SK-N-SH (cell line): ENCODE data around the gene ASB18.

ENCODE experiments used
- POLR2AphosphoS5 ChIP-seq: IDR thresholded peaks from 2 replicates; pipeline ENCODE4 v1.6.1; 2012; ENCODE audit warnings: low read depth, low read length
- RCOR1 ChIP-seq: fragments of 150-350 bp; IDR thresholded peaks from 2 replicates; pipeline ENCODE4 v1.6.1; 2017; ENCODE audit warnings: antibody characterized with exemption, low read length
- RFX5 ChIP-seq: IDR thresholded peaks from 2 replicates; pipeline ENCODE4 v1.6.1; 2012; ENCODE audit warnings: mild to moderate bottlenecking, improper control_type of control experiment, low read length
- SMC3 ChIP-seq: IDR thresholded peaks from 2 replicates; pipeline ENCODE4 v1.6.1; 2012; ENCODE audit warnings: low read depth, low read length, improper control_type of control experiment
- TCF12 ChIP-seq: IDR thresholded peaks from 2 replicates; pipeline ENCODE4 v1.4.0; 2012
- TF ChIP-seq, protein P1 (sequence below): IDR thresholded peaks from 2 replicates; pipeline ENCODE4 v1.4.0; 2012; ENCODE audit warnings: low read depth
- TF ChIP-seq, protein P2 (sequence below): fragments of 200-600 bp; sonication (generic); IDR thresholded peaks from 2 replicates; pipeline ENCODE4 v1.6.1; 2017; ENCODE audit warnings: antibody characterized with exemption, mild to moderate bottlenecking, moderate library complexity
- TF ChIP-seq, protein P3 (sequence below): IDR thresholded peaks from 2 replicates; pipeline ENCODE4 v1.6.1; 2012; ENCODE audit warnings: mild to moderate bottlenecking, low read depth, low read length, moderate library complexity
- TF ChIP-seq, protein P4 (sequence below): fragments of 150-350 bp; IDR thresholded peaks from 2 replicates; pipeline ENCODE4 v1.6.1; 2017; ENCODE audit warnings: antibody characterized with exemption, low read length, low read depth, borderline replicate concordance

DNA sequence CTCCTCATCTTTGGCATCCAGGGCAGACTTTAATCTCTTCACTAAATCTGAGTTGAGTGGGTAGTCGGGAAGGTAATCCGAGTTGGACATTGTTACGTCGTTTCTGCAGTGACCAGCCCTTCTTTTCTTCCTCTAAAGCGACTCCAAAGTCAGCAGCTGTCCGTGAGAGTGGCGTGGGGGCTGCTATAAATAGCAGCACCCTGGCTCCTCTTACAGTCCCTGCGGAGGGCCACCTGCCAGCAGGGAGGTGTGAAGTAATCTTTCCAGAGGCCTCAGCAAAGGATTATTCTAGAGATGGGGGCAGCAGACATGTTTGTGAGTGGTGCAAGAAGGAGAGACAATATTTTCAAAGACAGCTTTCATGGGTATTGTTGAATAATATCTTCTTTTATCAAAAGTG is at the start of gene ASB18:
- TF ChIP-seq RFX5 (no peak), SMC3 (no peak), POLR2AphosphoS5 (no peak), TCF12 (no peak), RCOR1 (no peak)
- TF ChIP-seq, protein P1, sequence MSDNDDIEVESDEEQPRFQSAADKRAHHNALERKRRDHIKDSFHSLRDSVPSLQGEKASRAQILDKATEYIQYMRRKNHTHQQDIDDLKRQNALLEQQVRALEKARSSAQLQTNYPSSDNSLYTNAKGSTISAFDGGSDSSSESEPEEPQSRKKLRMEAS = no peak
- TF ChIP-seq, protein P2, sequence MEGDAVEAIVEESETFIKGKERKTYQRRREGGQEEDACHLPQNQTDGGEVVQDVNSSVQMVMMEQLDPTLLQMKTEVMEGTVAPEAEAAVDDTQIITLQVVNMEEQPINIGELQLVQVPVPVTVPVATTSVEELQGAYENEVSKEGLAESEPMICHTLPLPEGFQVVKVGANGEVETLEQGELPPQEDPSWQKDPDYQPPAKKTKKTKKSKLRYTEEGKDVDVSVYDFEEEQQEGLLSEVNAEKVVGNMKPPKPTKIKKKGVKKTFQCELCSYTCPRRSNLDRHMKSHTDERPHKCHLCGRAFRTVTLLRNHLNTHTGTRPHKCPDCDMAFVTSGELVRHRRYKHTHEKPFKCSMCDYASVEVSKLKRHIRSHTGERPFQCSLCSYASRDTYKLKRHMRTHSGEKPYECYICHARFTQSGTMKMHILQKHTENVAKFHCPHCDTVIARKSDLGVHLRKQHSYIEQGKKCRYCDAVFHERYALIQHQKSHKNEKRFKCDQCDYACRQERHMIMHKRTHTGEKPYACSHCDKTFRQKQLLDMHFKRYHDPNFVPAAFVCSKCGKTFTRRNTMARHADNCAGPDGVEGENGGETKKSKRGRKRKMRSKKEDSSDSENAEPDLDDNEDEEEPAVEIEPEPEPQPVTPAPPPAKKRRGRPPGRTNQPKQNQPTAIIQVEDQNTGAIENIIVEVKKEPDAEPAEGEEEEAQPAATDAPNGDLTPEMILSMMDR = no peak
- TF ChIP-seq, protein P3, sequence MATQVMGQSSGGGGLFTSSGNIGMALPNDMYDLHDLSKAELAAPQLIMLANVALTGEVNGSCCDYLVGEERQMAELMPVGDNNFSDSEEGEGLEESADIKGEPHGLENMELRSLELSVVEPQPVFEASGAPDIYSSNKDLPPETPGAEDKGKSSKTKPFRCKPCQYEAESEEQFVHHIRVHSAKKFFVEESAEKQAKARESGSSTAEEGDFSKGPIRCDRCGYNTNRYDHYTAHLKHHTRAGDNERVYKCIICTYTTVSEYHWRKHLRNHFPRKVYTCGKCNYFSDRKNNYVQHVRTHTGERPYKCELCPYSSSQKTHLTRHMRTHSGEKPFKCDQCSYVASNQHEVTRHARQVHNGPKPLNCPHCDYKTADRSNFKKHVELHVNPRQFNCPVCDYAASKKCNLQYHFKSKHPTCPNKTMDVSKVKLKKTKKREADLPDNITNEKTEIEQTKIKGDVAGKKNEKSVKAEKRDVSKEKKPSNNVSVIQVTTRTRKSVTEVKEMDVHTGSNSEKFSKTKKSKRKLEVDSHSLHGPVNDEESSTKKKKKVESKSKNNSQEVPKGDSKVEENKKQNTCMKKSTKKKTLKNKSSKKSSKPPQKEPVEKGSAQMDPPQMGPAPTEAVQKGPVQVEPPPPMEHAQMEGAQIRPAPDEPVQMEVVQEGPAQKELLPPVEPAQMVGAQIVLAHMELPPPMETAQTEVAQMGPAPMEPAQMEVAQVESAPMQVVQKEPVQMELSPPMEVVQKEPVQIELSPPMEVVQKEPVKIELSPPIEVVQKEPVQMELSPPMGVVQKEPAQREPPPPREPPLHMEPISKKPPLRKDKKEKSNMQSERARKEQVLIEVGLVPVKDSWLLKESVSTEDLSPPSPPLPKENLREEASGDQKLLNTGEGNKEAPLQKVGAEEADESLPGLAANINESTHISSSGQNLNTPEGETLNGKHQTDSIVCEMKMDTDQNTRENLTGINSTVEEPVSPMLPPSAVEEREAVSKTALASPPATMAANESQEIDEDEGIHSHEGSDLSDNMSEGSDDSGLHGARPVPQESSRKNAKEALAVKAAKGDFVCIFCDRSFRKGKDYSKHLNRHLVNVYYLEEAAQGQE = no peak
- TF ChIP-seq, protein P4, sequence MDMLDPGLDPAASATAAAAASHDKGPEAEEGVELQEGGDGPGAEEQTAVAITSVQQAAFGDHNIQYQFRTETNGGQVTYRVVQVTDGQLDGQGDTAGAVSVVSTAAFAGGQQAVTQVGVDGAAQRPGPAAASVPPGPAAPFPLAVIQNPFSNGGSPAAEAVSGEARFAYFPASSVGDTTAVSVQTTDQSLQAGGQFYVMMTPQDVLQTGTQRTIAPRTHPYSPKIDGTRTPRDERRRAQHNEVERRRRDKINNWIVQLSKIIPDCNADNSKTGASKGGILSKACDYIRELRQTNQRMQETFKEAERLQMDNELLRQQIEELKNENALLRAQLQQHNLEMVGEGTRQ = no peak
